ENCODE measurements around the gene RIPOR3. TPM values are rescaled to one million over a fixed set of nuclear protein-coding genes. Genes with fewer than 3 reads are reported as not detected.

Gene RIPOR3
- total RNA-seq, 1 donor from 2014 or later = 15.1 TPM

GRCh38 chr20:50636601-50637540 lies 54.5 kb downstream of the RIPOR3 start:
- Histone ChIP-seq H3K9me3 (no peaks in the 10 kb centered on the region), H3K27ac (peak overlapping the region in 1 of 2 donors; percentile 13), H3K36me3 (no peaks in the 10 kb centered on the region), H3K4me3 (no peak overlapping the region), H3K27me3 (no peaks in the 10 kb centered on the region), H3K4me1 (peaks cover 9 to 15% of the 10 kb centered on the region in 2 donors)
- DNase-seq (ENCODE audit: low spot score in 2 of 2) = no peak
- intact Hi-C loops (cut with DNase I) = no loop called here
- TF ChIP-seq, protein P1, sequence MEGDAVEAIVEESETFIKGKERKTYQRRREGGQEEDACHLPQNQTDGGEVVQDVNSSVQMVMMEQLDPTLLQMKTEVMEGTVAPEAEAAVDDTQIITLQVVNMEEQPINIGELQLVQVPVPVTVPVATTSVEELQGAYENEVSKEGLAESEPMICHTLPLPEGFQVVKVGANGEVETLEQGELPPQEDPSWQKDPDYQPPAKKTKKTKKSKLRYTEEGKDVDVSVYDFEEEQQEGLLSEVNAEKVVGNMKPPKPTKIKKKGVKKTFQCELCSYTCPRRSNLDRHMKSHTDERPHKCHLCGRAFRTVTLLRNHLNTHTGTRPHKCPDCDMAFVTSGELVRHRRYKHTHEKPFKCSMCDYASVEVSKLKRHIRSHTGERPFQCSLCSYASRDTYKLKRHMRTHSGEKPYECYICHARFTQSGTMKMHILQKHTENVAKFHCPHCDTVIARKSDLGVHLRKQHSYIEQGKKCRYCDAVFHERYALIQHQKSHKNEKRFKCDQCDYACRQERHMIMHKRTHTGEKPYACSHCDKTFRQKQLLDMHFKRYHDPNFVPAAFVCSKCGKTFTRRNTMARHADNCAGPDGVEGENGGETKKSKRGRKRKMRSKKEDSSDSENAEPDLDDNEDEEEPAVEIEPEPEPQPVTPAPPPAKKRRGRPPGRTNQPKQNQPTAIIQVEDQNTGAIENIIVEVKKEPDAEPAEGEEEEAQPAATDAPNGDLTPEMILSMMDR (IDR thresholded peaks at IDR 0.05) = no peak

DNA sequence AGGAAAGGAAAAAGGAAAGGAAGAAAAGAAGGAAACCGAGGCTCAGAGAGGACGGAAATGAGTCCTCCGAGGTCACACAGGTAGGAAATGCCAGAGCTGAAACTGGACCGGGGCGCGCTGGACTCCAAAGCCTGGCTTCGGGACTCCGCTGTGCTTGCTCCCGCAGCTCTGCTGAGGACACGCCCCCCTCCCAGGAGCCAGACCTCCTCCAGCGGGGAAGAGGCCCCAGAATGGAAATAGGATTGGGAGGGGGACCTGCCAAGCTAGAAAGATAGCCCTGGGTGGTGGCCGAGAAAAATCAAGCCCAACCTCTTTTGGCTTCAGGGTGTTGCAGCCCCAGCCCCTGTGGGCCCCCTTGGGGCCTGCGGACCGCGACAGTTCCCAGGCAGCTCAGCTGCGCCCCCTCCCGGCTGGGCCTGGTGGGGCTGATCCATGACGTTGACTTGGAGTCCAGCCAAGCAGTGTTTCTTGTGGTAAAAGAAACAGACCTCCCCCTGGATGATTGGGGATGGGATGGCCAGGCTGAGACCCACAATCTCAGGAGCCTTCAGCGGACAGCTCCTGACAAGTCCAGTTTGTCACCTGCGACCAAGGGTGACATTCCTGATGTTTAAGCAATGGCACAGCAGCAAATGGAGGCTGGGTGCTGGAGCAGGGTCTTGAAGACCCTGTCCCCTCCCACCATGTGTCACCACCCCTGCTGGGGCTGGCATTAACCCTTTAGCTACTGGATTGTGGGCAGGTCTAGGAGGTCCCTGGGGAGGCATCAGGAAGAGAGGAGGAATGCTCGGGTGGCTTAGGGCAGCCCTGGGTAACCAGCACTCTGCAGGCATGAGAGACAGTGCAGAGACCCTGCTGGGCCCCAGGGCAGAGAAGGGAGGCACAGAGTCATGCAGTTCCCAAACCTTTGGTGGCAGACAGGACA lies 55.4 kb downstream of the RIPOR3 start:
- TF ChIP-seq, protein P1 (IDR thresholded peaks at IDR 0.05) = peak; percentile 52 to 81 (median 81)
- H3K9me3 ChIP-seq = no peaks in the 10 kb centered on the region
- DNase-seq (ENCODE audit: low spot score in 2 of 2) = peak in 1 of 2 donors; percentile 73
- H3K36me3 ChIP-seq = no peaks in the 10 kb centered on the region
- intact Hi-C loops (cut with DNase I) = no loop called here
- peak overlapping the region in 1 of 2 donors; percentile 13 for H3K27ac ChIP-seq
- no peak overlapping the region for H3K4me3 ChIP-seq
- no peaks in the 10 kb centered on the region for H3K27me3 ChIP-seq
- H3K4me1 ChIP-seq = peaks cover 9 to 15% of the 10 kb centered on the region in 2 donors

GRCh38 chr20:50635014-50635557 lies 56.3 kb downstream of the RIPOR3 start:
- Histone ChIP-seq H3K4me3 (no peak overlapping the region), H3K4me1 (peaks cover 9 to 15% of the 10 kb centered on the region in 2 donors), H3K36me3 (no peaks in the 10 kb centered on the region), H3K27ac (no peak overlapping the region), H3K9me3 (no peaks in the 10 kb centered on the region), H3K27me3 (no peaks in the 10 kb centered on the region)
- TF ChIP-seq, protein P1 (IDR thresholded peaks at IDR 0.05) = no peak
- DNase-seq (ENCODE audit: low spot score in 2 of 2) = no peak
- intact Hi-C loops (cut with DNase I) = no loop called here

DNA sequence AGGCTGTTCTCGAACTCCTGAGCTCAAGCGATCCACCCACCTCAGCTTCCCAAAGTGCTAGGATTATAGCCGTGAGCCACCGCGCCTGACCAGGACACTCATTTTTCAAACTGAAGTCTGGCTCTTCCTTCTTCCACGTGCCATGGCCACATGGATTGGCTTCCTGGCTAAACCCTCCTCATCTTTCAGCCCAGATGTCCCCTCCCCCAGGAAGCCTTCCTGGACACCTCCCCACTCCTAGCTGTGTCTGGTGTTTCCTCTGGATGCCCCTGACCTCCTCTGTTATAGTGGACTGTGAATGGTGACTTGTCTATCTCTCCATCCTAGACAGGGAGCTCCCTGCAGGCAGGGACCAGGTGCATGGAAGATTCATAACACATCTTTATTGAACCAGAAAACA lies 57.2 kb downstream of the RIPOR3 start:
- DNase-seq (ENCODE audit: low spot score in 2 of 2) = no peak
- H3K4me1 ChIP-seq = peaks cover 9 to 15% of the 10 kb centered on the region in 2 donors
- no peaks in the 10 kb centered on the region for H3K27me3 ChIP-seq
- H3K27ac ChIP-seq = no peak overlapping the region
- H3K9me3 ChIP-seq = no peaks in the 10 kb centered on the region
- TF ChIP-seq, protein P1 (IDR thresholded peaks at IDR 0.05) = no peak
- no peaks in the 10 kb centered on the region for H3K36me3 ChIP-seq
- no peak overlapping the region for H3K4me3 ChIP-seq
- intact Hi-C loops (cut with DNase I) = no loop called here

DNA sequence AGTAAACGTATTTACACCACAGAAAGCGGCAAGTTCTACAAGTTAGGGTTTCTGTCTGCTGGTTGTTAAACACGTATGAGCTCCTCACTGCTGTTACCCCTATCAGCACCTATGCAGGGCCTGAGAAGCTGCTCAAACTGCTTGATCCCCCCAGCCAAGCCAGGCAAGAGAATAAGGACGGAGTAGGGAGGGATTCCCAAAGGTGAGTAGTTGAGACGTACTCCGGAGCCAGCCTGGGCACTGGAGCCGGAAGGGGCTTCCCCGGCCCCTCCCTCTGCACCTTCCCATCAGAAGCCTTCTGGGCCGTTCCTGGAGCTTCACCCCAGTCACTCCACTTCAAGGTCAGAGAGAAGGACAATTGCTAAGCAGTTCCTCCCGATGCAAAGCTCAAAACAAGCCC lies 58.0 kb downstream of the RIPOR3 start:
- Histone ChIP-seq H3K4me3 (no peak overlapping the region), H3K4me1 (peaks cover 9 to 15% of the 10 kb centered on the region in 2 donors), H3K27ac (no peak overlapping the region), H3K9me3 (no peaks in the 10 kb centered on the region), H3K27me3 (no peaks in the 10 kb centered on the region), H3K36me3 (no peaks in the 10 kb centered on the region)
- DNase-seq (ENCODE audit: low spot score in 2 of 2) = no peak
- TF ChIP-seq, protein P1 (IDR thresholded peaks at IDR 0.05) = no peak
- intact Hi-C loops (cut with DNase I) = no loop called here
